ENCODE data around the gene ST6GALNAC2.

ST6GALNAC2 gene

DNA sequence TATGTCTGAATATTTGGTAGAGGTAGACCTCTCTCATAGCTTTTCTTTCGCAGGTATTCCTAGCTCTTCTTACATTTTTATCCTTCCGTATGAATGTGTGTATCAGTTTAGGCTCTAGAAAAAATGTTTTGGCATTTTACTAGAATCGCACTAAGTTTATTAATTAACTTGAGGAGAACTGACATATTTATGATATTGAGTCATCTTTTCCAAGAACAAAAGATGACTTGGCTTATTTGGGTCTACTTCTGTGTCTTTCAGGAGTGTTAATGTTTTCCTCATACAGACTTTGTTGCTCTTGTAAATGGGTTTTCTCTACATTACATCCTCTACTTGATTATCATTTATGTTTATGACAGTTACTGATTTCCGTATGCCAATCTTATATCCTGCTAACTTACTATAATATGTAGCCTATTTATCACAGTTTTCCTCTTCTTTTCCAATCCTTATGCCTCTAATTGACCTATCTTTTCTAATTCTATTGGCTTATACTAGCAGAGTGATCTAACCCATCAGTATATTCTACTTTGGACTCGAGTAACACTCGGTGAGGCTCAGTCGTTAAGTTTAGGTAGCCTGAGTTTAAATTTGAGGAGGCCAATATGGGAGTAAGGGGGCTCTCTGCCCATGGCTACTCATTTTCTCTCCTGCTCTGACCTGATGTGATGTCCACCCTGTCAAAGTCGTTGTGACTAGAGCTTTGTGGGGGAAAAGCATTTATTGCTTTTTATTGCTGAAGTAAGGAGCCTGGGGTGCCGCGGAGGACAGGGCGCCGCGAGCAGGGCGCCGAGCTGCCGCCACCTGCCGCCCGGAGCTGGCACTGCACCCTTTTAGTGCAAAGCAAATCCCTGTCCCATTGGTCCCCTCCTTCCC is 37.8 kb upstream of the ST6GALNAC2 start (continued):
- TF ChIP-seq, protein P1, sequence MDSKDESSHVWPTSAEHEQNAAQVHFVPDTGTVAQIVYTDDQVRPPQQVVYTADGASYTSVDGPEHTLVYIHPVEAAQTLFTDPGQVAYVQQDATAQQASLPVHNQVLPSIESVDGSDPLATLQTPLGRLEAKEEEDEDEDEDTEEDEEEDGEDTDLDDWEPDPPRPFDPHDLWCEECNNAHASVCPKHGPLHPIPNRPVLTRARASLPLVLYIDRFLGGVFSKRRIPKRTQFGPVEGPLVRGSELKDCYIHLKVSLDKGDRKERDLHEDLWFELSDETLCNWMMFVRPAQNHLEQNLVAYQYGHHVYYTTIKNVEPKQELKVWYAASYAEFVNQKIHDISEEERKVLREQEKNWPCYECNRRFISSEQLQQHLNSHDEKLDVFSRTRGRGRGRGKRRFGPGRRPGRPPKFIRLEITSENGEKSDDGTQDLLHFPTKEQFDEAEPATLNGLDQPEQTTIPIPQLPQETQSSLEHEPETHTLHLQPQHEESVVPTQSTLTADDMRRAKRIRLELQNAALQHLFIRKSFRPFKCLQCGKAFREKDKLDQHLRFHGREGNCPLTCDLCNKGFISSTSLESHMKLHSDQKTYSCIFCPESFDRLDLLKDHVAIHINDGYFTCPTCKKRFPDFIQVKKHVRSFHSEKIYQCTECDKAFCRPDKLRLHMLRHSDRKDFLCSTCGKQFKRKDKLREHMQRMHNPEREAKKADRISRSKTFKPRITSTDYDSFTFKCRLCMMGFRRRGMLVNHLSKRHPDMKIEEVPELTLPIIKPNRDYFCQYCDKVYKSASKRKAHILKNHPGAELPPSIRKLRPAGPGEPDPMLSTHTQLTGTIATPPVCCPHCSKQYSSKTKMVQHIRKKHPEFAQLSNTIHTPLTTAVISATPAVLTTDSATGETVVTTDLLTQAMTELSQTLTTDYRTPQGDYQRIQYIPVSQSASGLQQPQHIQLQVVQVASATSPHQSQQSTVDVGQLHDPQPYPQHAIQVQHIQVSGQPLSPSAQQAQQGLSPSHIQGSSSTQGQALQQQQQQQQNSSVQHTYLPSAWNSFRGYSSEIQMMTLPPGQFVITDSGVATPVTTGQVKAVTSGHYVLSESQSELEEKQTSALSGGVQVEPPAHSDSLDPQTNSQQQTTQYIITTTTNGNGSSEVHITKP (tag by site-specific recombination; IDR thresholded peaks at IDR 0.05): 0 out of 2 replicates have a peak, but pooled peaks have one; percentile 17
- TF ChIP-seq ZNF777 (tag by site-specific recombination; IDR thresholded peaks at IDR 0.05; ENCODE audit: borderline replicate concordance) (no peak), IKZF3 (tag by site-specific recombination; IDR thresholded peaks at IDR 0.05) (no peak)
- TF ChIP-seq, protein P2, sequence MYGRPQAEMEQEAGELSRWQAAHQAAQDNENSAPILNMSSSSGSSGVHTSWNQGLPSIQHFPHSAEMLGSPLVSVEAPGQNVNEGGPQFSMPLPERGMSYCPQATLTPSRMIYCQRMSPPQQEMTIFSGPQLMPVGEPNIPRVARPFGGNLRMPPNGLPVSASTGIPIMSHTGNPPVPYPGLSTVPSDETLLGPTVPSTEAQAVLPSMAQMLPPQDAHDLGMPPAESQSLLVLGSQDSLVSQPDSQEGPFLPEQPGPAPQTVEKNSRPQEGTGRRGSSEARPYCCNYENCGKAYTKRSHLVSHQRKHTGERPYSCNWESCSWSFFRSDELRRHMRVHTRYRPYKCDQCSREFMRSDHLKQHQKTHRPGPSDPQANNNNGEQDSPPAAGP (tag by site-specific recombination; IDR thresholded peaks at IDR 0.05): 0 out of 2 replicates have a peak, but pooled peaks have one; percentile 30

GRCh38 chr17:76617838-76618237 is 32.2 kb upstream of the ST6GALNAC2 start:
- no peaks in the 10 kb centered on the region for H3K36me3 ChIP-seq (ENCODE audit: control insufficient read depth in 2 of 2, insufficient read depth in 1 of 2, low read length in 2 of 2)
- CTCF ChIA-PET: interaction anchor here (0.6 to 1.7 kb wide), 5 partner anchors 24 to 339 kb away, joined by 3 to 9 read pairs (median 4); no protein-coding TSS in a partner anchor
- POLR2A ChIA-PET: no interaction called here
- H3K27ac ChIP-seq (ENCODE audit: extremely low read depth, low read depth, low read length): no peak overlapping the region
- H3K4me3 ChIP-seq (ENCODE audit: low read depth, low read length): no peak overlapping the region
- no peaks in the 10 kb centered on the region for H3K4me1 ChIP-seq (ENCODE audit: control insufficient read depth, insufficient read depth, low read length)
- H3K9me3 ChIP-seq (ENCODE audit: control insufficient read depth, insufficient read depth, low read depth, low read length): no peaks in the 10 kb centered on the region
- TF ChIP-seq, protein P1 (tag by site-specific recombination; IDR thresholded peaks at IDR 0.05): peak; percentile 88
- no peak for TF ChIP-seq ZNF311 (tag by site-specific recombination; IDR thresholded peaks at IDR 0.05; ENCODE audit: borderline replicate concordance)

- Histone ChIP-seq H3K4me3 (ENCODE audit: low read depth, low read length) (no peak overlapping the region), H3K4me1 (ENCODE audit: control insufficient read depth, insufficient read depth, low read length) (0 out of 2 replicates have a peak, but pooled peaks cover 3% of the 10 kb centered on the region), H3K36me3 (ENCODE audit: control insufficient read depth in 2 of 2, insufficient read depth in 1 of 2, low read length in 2 of 2) (no peaks in the 10 kb centered on the region), H3K9me3 (ENCODE audit: control insufficient read depth, insufficient read depth, low read depth, low read length) (no peaks in the 10 kb centered on the region), H3K27ac (ENCODE audit: extremely low read depth, low read depth, low read length) (no peak overlapping the region)
- ChIA-PET CTCF (interaction anchor here (0.6 to 4.9 kb wide), 8 partner anchors 9 to 331 kb away, joined by 3 to 48 read pairs (median 3); no protein-coding TSS in a partner anchor), POLR2A (interaction anchor here (0.6 kb wide), 1 partner anchor 835 kb away, joined by 3 read pairs; no protein-coding TSS in a partner anchor)
- no peak for TF ChIP-seq ZNF23 (tag by site-specific recombination; IDR thresholded peaks at IDR 0.05; ENCODE audit: borderline replicate concordance)
- TF ChIP-seq ZNF610 (tag by site-specific recombination; IDR thresholded peaks at IDR 0.05; ENCODE audit: borderline replicate concordance): 0 out of 2 replicates have a peak, but pooled peaks have one; percentile 48
- no peak for TF ChIP-seq ZNF837 (tag by site-specific recombination; IDR thresholded peaks at IDR 0.05)
- 0 out of 2 replicates have a peak, but pooled peaks have one; percentile 35 for TF ChIP-seq ZNF184 (tag by site-specific recombination; IDR thresholded peaks at IDR 0.05)
- no peak for TF ChIP-seq ZNF37A (tag by site-specific recombination; IDR thresholded peaks at IDR 0.05)
- TF ChIP-seq ZNF768 (tag by site-specific recombination; IDR thresholded peaks at IDR 0.05): no peak
- TF ChIP-seq ZNF140 (tag by site-specific recombination; IDR thresholded peaks at IDR 0.05): no peak
- TF ChIP-seq SP2 (tag by site-specific recombination; IDR thresholded peaks at IDR 0.05): no peak
- TF ChIP-seq, protein P3, sequence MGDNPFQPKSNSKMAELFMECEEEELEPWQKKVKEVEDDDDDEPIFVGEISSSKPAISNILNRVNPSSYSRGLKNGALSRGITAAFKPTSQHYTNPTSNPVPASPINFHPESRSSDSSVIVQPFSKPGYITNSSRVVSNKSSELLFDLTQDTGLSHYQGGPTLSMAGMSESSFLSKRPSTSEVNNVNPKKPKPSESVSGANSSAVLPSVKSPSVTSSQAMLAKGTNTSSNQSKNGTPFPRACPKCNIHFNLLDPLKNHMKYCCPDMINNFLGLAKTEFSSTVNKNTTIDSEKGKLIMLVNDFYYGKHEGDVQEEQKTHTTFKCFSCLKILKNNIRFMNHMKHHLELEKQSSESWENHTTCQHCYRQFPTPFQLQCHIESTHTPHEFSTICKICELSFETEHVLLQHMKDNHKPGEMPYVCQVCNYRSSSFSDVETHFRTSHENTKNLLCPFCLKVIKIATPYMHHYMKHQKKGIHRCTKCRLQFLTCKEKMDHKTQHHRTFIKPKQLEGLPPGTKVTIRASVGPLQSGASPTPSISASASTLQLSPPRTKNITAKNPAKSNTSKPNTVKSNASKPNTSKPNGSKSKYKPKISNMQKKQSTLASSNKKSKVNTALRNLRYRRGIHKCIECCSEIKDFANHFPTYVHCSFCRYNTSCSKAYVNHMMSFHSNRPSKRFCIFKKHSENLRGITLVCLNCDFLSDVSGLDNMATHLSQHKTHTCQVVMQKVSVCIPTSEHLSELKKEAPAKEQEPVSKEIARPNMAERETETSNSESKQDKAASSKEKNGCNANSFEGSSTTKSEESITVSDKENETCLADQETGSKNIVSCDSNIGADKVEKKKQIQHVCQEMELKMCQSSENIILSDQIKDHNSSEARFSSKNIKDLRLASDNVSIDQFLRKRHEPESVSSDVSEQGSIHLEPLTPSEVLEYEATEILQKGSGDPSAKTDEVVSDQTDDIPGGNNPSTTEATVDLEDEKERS (tag by site-specific recombination; IDR thresholded peaks at IDR 0.05): no peak
- 0 out of 2 replicates have a peak, but pooled peaks have one; percentile 33 for TF ChIP-seq ZNF157 (tag by site-specific recombination; IDR thresholded peaks at IDR 0.05)
Observed at GRCh38 chr17:76614912-76615617, 29.4 kb upstream of the ST6GALNAC2 start.
